Measurements from ENCODE around the gene CDK2.

GRCh38 chr12:55972456-55972855 lies 5.8 kb downstream of the CDK2 start:
- TF ChIP-seq CTCF (IDR thresholded peaks at IDR 0.05) (no peak), POLR2A (IDR thresholded peaks at IDR 0.05) (no peak), POLR2AphosphoS5 (IDR thresholded peaks at IDR 0.05) (no peak)
